Adipocyte (in vitro differentiated cells): ENCODE measurements around the gene ATL1.

ENCODE experiments used
- DNase-seq: peaks from one replicate; pipeline ENCODE4 v3.0.0-alpha.2; 2015; ENCODE audit warnings: low read depth
- H3K27me3 ChIP-seq: replicated peaks from 2 replicates; pipeline ENCODE4 v1.7.0; 2013; ENCODE audit warnings: mild to moderate bottlenecking, low read length, moderate library complexity; ENCODE audit not compliant: control insufficient read depth, insufficient read depth
- H3K36me3 ChIP-seq: 2 replicates; pipeline ENCODE4 v1.7.0; 2013; ENCODE audit warnings: low read length, mild to moderate bottlenecking, moderate library complexity; ENCODE audit not compliant: control insufficient read depth, insufficient read depth, severe bottlenecking
- H3K4me1 ChIP-seq: 2 replicates; pipeline ENCODE4 v1.7.0; 2013; ENCODE audit warnings: mild to moderate bottlenecking, low read length, moderate library complexity; ENCODE audit not compliant: control insufficient read depth, insufficient read depth
- H3K4me3 ChIP-seq: 2 replicates; pipeline ENCODE4 v1.7.0; 2013; ENCODE audit warnings: mild to moderate bottlenecking, low read length, moderate library complexity
- H3K9ac ChIP-seq: 2 replicates; pipeline ENCODE4 v1.7.0; 2013; ENCODE audit warnings: mild to moderate bottlenecking, low read length, moderate library complexity
- H3K9me3 ChIP-seq: 2 replicates; pipeline ENCODE4 v1.7.0; 2013; ENCODE audit warnings: mild to moderate bottlenecking, low read length, moderate library complexity; ENCODE audit not compliant: control insufficient read depth

ATL1 gene

DNA sequence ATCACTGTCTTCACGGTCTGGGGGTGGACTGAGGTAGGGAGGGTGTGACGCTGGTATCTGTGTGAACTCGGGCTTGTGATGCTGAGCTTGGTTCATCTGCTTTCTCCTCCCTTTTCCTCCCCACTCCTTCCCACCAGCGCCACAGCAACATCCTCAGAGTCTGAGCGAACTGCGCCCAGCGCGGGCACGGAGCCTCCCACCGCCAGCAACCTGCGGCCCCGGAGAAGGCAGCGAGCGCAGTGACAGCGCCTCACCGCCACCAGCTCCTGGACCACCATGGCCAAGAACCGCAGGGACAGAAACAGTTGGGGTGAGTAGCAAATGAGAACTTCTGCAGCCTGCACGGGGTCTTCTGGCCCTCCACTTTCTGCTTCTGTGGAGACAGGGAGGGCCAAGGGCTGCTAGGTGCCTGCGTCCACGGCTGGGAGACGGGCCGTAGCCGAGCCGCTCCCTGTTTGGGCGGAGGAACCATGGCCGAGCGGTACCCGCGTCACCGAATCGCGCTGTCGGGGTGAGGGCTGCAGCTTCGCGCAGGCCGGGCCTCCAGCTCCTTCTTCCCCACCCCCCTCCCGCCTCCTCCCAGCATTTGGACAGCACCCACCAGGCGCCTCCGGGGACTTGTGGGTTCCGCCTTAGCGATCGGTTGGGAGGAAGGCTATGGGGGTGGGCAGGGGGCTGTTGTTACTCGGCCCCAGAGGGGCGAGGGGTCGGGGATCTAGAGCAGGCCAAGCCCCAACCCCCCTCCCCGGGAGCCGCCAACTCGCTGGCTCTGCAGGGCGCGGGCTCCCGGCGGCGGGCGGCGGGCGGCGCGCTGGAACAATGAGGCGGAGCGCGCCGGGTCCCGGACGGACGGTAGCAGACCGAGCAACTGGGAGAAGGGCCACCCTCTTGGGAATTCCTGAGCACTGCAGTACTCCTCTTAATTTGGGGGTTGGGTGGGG, at the start of gene ATL1:
TSS of gene ATL1 (plus strand) at position 156 of the 941 bp plus-strand sequence. CDS start at position 277, 121 bp downstream.
- no peaks in the 10 kb centered on the region for H3K27me3 ChIP-seq

GRCh38 chr14:50510157-50510556, 49.8 kb upstream of the ATL1 start:
- no peak overlapping the region for H3K4me3 ChIP-seq
- DNase-seq: no peak
- peaks cover 3% of the 10 kb centered on the region for H3K36me3 ChIP-seq
- no peaks in the 10 kb centered on the region for H3K27me3 ChIP-seq
- H3K4me1 ChIP-seq: no peaks in the 10 kb centered on the region
- peaks cover 3% of the 10 kb centered on the region for H3K9me3 ChIP-seq
- H3K9ac ChIP-seq: no peak overlapping the region

More for the DNA sequence above, at the start of gene ATL1:
- H3K9ac ChIP-seq: peak within 1 kb of the TSS; percentile 88
- H3K4me1 ChIP-seq: peaks cover 5% of the 10 kb centered on the region
- no peaks in the 10 kb centered on the region for H3K9me3 ChIP-seq
- H3K4me3 ChIP-seq: peak within 1 kb of the TSS; percentile 93
- DNase-seq: peak; percentile 80
- no peaks in the 10 kb centered on the region for H3K36me3 ChIP-seq

GRCh38 chr14:50512463-50512862, 47.5 kb upstream of the ATL1 start:
- no peak overlapping the region for H3K9ac ChIP-seq
- H3K4me1 ChIP-seq: no peaks in the 10 kb centered on the region
- no peak overlapping the region for H3K4me3 ChIP-seq
- DNase-seq: no peak
- peaks cover 3% of the 10 kb centered on the region for H3K9me3 ChIP-seq
- H3K36me3 ChIP-seq: peaks cover 7% of the 10 kb centered on the region
- H3K27me3 ChIP-seq: no peaks in the 10 kb centered on the region

DNA sequence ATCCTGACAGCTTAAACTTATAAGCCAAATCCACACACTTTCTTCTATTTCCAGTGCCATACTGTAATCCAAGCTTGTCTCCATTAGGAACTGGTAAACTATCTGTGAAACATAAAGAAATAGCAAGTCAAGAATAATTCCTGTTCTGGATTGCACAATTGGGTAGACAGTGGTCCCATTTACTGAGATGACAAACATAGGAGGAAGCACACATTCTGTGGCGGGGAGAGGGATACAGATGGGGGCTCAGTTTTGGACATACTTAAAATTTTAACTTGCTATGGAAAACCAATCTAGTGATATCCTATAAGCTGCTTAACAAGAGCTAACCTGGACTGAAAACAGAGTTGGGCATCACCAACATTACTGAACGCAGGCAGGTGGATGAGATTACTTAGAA, 43.9 kb upstream of the ATL1 start:
- Histone ChIP-seq H3K36me3 (peaks cover 3% of the 10 kb centered on the region), H3K4me1 (peaks cover 2% of the 10 kb centered on the region)

GRCh38 chr14:50520947-50521815, 38.8 kb upstream of the ATL1 start:
- Histone ChIP-seq H3K27me3 (no peaks in the 10 kb centered on the region), H3K4me3 (peak overlapping the region; percentile 56), H3K4me1 (peaks cover 9% of the 10 kb centered on the region), H3K36me3 (no peaks in the 10 kb centered on the region), H3K9me3 (no peaks in the 10 kb centered on the region), H3K9ac (no peak overlapping the region)
- peak; percentile 75 for DNase-seq

More for the DNA sequence above, 43.9 kb upstream of the ATL1 start:
- Histone ChIP-seq H3K4me3 (no peak overlapping the region), H3K27me3 (no peaks in the 10 kb centered on the region), H3K9me3 (no peaks in the 10 kb centered on the region), H3K9ac (no peak overlapping the region)
- DNase-seq: no peak

GRCh38 chr14:50521912-50522341, 38.0 kb upstream of the ATL1 start:
- Histone ChIP-seq H3K36me3 (no peaks in the 10 kb centered on the region), H3K9ac (no peak overlapping the region), H3K9me3 (no peaks in the 10 kb centered on the region), H3K4me3 (no peak overlapping the region), H3K27me3 (no peaks in the 10 kb centered on the region), H3K4me1 (peaks cover 9% of the 10 kb centered on the region)
- DNase-seq: no peak

- Histone ChIP-seq H3K27me3 (no peaks in the 10 kb centered on the region), H3K4me1 (peaks cover 17% of the 10 kb centered on the region), H3K9me3 (no peaks in the 10 kb centered on the region), H3K36me3 (no peaks in the 10 kb centered on the region), H3K4me3 (no peak overlapping the region), H3K9ac (no peak overlapping the region)
- DNase-seq: no peak
Observed at GRCh38 chr14:50523271-50524041, 36.5 kb upstream of the ATL1 start.

DNA sequence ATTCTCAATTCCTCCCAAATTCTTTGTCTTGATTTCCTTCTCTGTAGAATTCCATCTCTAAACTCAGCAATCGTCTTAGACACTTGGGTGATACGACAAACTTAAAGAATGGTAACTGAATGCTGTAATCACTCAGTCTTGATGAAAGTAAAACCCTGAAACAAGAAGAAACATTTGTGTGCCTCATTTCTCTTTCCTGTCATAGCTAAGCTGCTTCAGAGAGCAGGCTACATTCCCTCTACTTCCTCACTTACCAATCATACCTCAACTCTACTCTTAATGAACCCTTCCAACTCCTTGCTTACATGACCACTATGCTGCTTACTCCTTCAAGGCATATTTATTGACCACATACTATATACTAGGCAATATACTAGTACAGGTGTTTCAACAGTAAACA, 35.9 kb upstream of the ATL1 start:
- Histone ChIP-seq H3K9ac (no peak overlapping the region), H3K36me3 (no peaks in the 10 kb centered on the region)
- DNase-seq: no peak

GRCh38 chr14:50524731-50525515, 35.0 kb upstream of the ATL1 start:
- no peaks in the 10 kb centered on the region for H3K9me3 ChIP-seq
- no peak for DNase-seq
- no peak overlapping the region for H3K4me3 ChIP-seq
- no peak overlapping the region for H3K9ac ChIP-seq
- no peaks in the 10 kb centered on the region for H3K27me3 ChIP-seq
- H3K36me3 ChIP-seq: no peaks in the 10 kb centered on the region
- H3K4me1 ChIP-seq: peaks cover 32% of the 10 kb centered on the region

More for the DNA sequence above, 35.9 kb upstream of the ATL1 start:
- Histone ChIP-seq H3K4me1 (peaks cover 23% of the 10 kb centered on the region), H3K9me3 (no peaks in the 10 kb centered on the region), H3K27me3 (no peaks in the 10 kb centered on the region), H3K4me3 (no peak overlapping the region)

DNA sequence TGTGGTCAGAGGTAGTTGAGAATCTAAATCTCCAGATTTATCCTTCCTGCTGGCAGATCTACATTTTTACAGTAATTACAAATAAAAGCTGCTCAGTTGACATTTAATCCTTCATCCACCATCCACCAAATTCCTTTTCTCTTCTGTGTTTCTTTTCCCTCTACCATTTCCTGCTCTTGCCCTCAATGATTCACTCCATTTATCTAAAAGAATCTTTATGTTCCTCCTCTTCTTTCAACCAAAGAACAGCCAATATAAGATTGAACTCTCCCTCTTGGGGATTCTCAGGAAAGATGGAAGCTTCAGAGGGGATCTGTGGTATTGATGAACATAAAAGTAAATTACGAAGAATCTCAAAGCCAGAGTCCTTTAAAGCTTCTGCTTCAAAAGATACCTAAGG, 31.9 kb upstream of the ATL1 start:
- peaks cover 34% of the 10 kb centered on the region for H3K4me1 ChIP-seq
- no peak overlapping the region for H3K9ac ChIP-seq
- peak; percentile 54 for DNase-seq
- H3K27me3 ChIP-seq: no peaks in the 10 kb centered on the region
- no peaks in the 10 kb centered on the region for H3K36me3 ChIP-seq
- no peak overlapping the region for H3K4me3 ChIP-seq
- H3K9me3 ChIP-seq: no peaks in the 10 kb centered on the region
